Stimulated activated CD8-positive, alpha-beta memory T cell treated with anti-CD3 and anti-CD28 coated beads, Interleukin-7, amount 100 ng/mL, for 4 hours (primary cell): Measurements from ENCODE around the gene KRTAP25-1.

Experiments used
- DNase-seq, 2 donors: peaks; one replicate each; pipeline ENCODE4 v3.0.0-alpha.2; 2020; ENCODE audit warnings: low read depth in 2 of 2

The KRTAP25-1 gene

GRCh38 chr21:30249936-30250335 lies 39.4 kb downstream of the KRTAP25-1 start:
- no peak for DNase-seq

DNA sequence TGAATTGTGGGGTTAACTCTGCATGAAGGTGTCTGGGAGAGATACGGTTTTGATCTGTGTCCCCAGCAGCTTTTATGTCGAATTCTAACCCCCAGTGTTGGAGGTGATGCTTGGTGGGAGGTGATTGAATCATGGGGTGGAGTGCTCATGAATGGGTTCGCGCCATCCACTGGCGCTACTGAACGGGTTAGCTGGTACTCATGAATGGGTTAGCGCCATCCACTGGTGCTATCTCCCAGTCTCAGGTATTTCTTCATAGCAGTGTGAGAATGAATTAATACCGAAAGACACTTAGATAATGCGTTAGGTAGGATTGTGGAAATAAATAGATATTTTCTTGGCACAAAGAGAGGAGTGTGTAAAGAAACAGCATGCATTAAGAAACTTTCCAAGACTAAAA lies 40.5 kb downstream of the KRTAP25-1 start:
- no peak for DNase-seq

DNA sequence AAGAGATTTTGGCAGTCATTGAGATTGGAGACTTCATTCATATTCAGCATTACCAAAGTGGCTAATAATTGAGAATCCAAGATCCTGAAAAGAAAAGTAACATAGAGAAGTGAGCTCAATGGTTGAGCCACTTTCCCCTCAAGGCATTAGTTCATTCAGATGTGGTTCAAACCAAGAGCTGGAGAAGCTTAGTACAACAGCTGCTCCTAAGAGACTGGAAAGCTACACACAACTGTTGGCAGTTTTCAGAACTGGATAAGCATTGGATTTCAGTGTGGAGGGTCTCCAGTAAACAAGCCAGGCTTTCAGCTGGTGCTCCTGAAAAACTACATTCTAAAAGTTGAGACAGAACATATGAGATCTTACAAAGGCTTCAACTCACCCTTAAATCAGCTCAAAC lies 44.3 kb downstream of the KRTAP25-1 start:
- DNase-seq, result no peak

DNA sequence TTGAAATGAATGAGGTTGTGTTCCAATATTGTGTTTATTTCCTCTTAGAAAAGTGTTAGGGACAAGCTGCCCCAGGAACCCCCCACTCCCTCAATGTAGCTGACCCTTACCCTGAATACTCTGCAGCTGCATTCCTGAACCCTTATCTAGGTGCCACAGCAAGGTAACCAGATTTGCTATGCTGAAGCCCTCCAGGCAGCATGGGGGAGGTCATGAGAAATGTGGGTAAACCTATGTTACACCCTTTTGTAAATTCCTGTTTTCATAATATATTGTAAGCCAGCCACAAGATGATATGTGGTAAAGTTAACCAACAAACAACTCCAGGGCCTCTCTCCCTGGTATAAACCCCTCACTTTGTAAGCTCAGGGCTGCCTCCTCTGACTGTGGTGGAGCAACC lies 45.6 kb downstream of the KRTAP25-1 start:
- DNase-seq, result no peak

- no peak for DNase-seq
These were observed 48.7 kb downstream of the KRTAP25-1 start for GRCh38 chr21:30240661-30241060.
